Common myeloid progenitor, CD34-positive (primary cell): ENCODE results near the gene ALDH2.

Experiments
- CTCF ChIA-PET: fragments of 350-600 bp; sonication (Branson Sonifier 250); formaldehyde crosslinking; loops from one replicate; lab custom pipeline; 2021; ENCODE audit warnings: antibody characterized with exemption; lab: Charles Lee
- POLR2A ChIA-PET: fragments of 350-600 bp; sonication (Branson Sonifier 250); formaldehyde crosslinking; loops from one replicate; lab custom pipeline; 2021; ENCODE audit warnings: antibody characterized with exemption; lab: Charles Lee
- DNase-seq, 3 donors: peaks; one replicate each; pipeline versions ENCODE4 v3.0.0 to v3.0.0-alpha.2; 2013
- H3K27ac ChIP-seq, 2 experiments: 1 replicate in 1 of 2; 2 replicates in 1 of 2; pipeline ENCODE4 v1.7.0; 2013; ENCODE audit warnings: inconsistent platforms in 2 of 2, low read length in 2 of 2, mild to moderate bottlenecking in 2 of 2, low read depth in 1 of 2, moderate library complexity in 1 of 2; ENCODE audit not compliant: severe bottlenecking in 2 of 2, insufficient read depth in 1 of 2, poor library complexity in 1 of 2
- H3K27me3 ChIP-seq, 5 experiments: replicated peaks in 2 of 5; 1 replicate in 3 of 5; 2 replicates in 2 of 5; pipeline versions ENCODE4 v1.6.1 to v1.7.0; 2013; ENCODE audit warnings: low read length in 4 of 5, mild to moderate bottlenecking in 2 of 5, moderate library complexity in 2 of 5, inconsistent platforms in 1 of 5; ENCODE audit not compliant: insufficient read depth in 5 of 5, control insufficient read depth in 4 of 5
- H3K36me3 ChIP-seq, 4 experiments: 1 replicate in 2 of 4; 2 replicates in 2 of 4; pipeline versions ENCODE4 v1.6.1 to v1.7.0; 2013; ENCODE audit warnings: low read length in 3 of 4, control low read depth in 1 of 4, mild to moderate bottlenecking in 1 of 4; ENCODE audit not compliant: control insufficient read depth in 4 of 4, insufficient read depth in 4 of 4
- H3K4me1 ChIP-seq, 4 experiments: 1 replicate in 3 of 4; 2 replicates in 1 of 4; pipeline versions ENCODE4 v1.6.1 to v1.7.1; 2013; ENCODE audit warnings: low read length in 3 of 4, mild to moderate bottlenecking in 3 of 4, control low read depth in 1 of 4, inconsistent platforms in 1 of 4, moderate library complexity in 1 of 4; ENCODE audit not compliant: control insufficient read depth in 4 of 4, insufficient read depth in 4 of 4; ENCODE audit errors: control extremely low read depth in 1 of 4
- H3K4me3 ChIP-seq, 7 experiments: 1 replicate in 4 of 7; 2 replicates in 3 of 7; pipeline versions ENCODE4 v1.5.1 to v1.7.0; 2013; ENCODE audit warnings: mild to moderate bottlenecking in 7 of 7, low read length in 6 of 7, moderate library complexity in 6 of 7, inconsistent platforms in 2 of 7, low read depth in 2 of 7, control low read depth in 1 of 7; ENCODE audit not compliant: insufficient read depth in 4 of 7, control insufficient read depth in 1 of 7; ENCODE audit errors: extremely low read depth in 1 of 7
- H3K9me3 ChIP-seq, 5 experiments: 1 replicate in 4 of 5; 2 replicates in 1 of 5; pipeline versions ENCODE4 v1.6.1 to v1.7.1; 2013; ENCODE audit warnings: low read length in 4 of 5, mild to moderate bottlenecking in 2 of 5, inconsistent platforms in 1 of 5, low read depth in 1 of 5, moderate library complexity in 1 of 5; ENCODE audit not compliant: control insufficient read depth in 4 of 5, insufficient read depth in 2 of 5; ENCODE audit errors: control extremely low read depth in 1 of 5
- WGBS: methylation state at CpG from one replicate; pipeline ENCODE4 v1.1.5; 2013; ENCODE audit not compliant: insufficient coverage; 5-methylcytosine and 5-hydroxymethylcytosine counted together

The ALDH2 gene

DNA sequence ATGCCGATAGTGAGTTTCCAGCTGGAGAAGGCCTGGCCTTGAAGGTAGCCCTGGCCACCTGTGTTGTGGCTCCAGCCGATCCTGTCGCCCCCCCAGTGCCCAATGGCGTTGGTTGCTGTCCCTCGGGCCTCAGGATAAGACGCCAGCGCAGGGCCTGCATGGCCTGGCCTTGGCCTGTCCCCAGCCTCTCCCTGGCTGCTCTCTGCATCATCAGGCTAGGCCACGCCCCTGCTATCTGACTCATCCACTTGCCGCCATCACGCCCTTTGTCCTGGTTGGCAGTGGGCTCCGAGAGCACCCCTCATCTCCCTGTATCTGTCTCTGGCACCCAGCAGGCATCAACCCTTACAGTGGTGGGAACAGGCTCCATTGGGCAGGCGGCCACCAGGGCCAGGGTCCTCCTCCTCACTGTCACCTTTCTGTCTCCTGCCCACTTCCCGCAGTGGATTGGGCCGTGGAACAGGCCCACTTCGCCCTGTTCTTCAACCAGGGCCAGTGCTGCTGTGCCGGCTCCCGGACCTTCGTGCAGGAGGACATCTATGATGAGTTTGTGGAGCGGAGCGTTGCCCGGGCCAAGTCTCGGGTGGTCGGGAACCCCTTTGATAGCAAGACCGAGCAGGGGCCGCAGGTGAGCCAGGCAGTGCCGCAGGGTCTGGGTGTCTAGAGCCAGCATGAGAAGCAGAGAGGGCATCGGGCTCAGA is 25.6 kb downstream of the ALDH2 start:
- no peak for DNase-seq
- CTCF ChIA-PET: interaction anchor here (1.1 to 1.8 kb wide), 3 partner anchors 17 to 36 kb away, joined by 3 to 6 read pairs (median 6); no protein-coding TSS in a partner anchor
- no peaks in the 10 kb centered on the region for H3K9me3 ChIP-seq
- H3K4me1 ChIP-seq: no peaks in the 10 kb centered on the region
- H3K36me3 ChIP-seq: peaks cover 16 to 69% (median 33%) of the 10 kb centered on the region in 4 experiments
- POLR2A ChIA-PET: no interaction called here
- H3K4me3 ChIP-seq: no peak overlapping the region
- H3K27ac ChIP-seq: no peak overlapping the region
- over 99% methylated on average over 27 of the region's 27 CpGs for WGBS
- H3K27me3 ChIP-seq: no peaks in the 10 kb centered on the region

DNA sequence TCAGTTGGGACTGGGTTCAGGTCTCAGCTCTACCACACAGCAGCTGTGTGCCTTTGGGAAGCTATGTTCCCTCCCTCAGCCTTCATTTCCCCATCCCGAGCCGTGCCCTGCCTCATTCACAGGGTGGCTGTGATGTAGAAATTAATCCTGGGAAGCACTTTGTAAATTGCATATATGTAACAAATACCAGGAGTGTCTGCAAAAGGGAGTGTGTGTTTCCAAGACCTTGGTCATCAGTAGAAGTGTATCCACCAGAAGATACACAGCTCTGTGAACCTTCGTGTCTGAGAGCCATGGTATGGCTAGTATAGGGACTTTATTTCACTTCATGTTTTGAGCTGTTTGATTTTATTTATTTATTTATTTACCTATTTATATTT is 26.1 kb downstream of the ALDH2 start:
- ChIA-PET CTCF (interaction anchor here (1.1 to 1.7 kb wide), 2 partner anchors 17 to 36 kb away, joined by 3 to 6 read pairs; no protein-coding TSS in a partner anchor), POLR2A (no interaction called here)
- WGBS: no CpG with 5 or more reads among the region's 3 CpGs
- no peak overlapping the region for H3K27ac ChIP-seq
- no peak overlapping the region for H3K4me3 ChIP-seq
- no peaks in the 10 kb centered on the region for H3K9me3 ChIP-seq
- H3K36me3 ChIP-seq: peaks cover 19 to 68% (median 35%) of the 10 kb centered on the region in 4 experiments
- H3K27me3 ChIP-seq: no peaks in the 10 kb centered on the region
- no peaks in the 10 kb centered on the region for H3K4me1 ChIP-seq
- no peak for DNase-seq

DNA sequence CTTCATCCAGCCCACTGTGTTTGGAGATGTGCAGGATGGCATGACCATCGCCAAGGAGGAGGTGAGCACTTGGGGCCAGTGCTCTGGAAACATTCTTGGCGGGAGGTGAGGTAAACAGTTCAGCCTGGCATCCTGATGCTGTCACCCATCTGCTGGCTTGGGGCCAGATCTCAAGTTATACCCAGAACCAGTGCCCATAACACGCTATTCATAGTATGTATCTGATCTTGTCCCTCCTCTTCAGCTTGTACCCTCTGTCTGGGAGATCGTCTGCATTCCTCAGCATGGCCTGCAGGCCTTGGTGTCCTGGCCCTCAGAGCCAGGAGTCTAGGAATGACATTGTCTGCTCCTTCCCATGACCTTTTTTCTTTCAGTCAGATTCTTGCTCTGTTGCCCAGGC is 31.4 kb downstream of the ALDH2 start:
- H3K4me1 ChIP-seq: no peaks in the 10 kb centered on the region
- DNase-seq: no peak
- ChIA-PET POLR2A (no interaction called here), CTCF (interaction anchor here (0.9 kb wide), 1 partner anchor 9 kb away, joined by 3 read pairs; no protein-coding TSS in a partner anchor)
- H3K36me3 ChIP-seq: peaks cover 13 to 50% (median 28%) of the 10 kb centered on the region in 4 experiments
- H3K27ac ChIP-seq: no peak overlapping the region
- whole genome bisulfite sequencing: 100% methylated on average over 2 of the region's 4 CpGs
- H3K4me3 ChIP-seq: no peak overlapping the region
- no peaks in the 10 kb centered on the region for H3K9me3 ChIP-seq
- H3K27me3 ChIP-seq: no peaks in the 10 kb centered on the region

- no peak for DNase-seq
- Histone ChIP-seq H3K27me3 (no peaks in the 10 kb centered on the region), H3K4me1 (no peaks in the 10 kb centered on the region), H3K4me3 (no peak overlapping the region), H3K27ac (no peak overlapping the region), H3K36me3 (peaks cover 11 to 48% (median 32%) of the 10 kb centered on the region in 4 experiments), H3K9me3 (no peaks in the 10 kb centered on the region)
- ChIA-PET CTCF (interaction anchor here (1.1 to 4.0 kb wide), 3 partner anchors 13 to 29 kb away, joined by 3 to 17 read pairs (median 3); no protein-coding TSS in a partner anchor), POLR2A (no interaction called here)
- WGBS: 99% methylated on average over 8 of the region's 9 CpGs
Measured at GRCh38 chr12:111799758-111800157, 33.0 kb downstream of the ALDH2 start.

- Histone ChIP-seq H3K4me1 (no peaks in the 10 kb centered on the region), H3K4me3 (no peak overlapping the region), H3K9me3 (no peaks in the 10 kb centered on the region), H3K36me3 (peaks cover 9 to 53% (median 32%) of the 10 kb centered on the region in 4 experiments), H3K27ac (no peak overlapping the region), H3K27me3 (no peaks in the 10 kb centered on the region)
- 90% methylated on average over 3 of the region's 6 CpGs for WGBS
- POLR2A ChIA-PET: no interaction called here
- no peak for DNase-seq
- CTCF ChIA-PET: no interaction called here
Measured at GRCh38 chr12:111803038-111803626, 36.4 kb downstream of the ALDH2 start.

DNA sequence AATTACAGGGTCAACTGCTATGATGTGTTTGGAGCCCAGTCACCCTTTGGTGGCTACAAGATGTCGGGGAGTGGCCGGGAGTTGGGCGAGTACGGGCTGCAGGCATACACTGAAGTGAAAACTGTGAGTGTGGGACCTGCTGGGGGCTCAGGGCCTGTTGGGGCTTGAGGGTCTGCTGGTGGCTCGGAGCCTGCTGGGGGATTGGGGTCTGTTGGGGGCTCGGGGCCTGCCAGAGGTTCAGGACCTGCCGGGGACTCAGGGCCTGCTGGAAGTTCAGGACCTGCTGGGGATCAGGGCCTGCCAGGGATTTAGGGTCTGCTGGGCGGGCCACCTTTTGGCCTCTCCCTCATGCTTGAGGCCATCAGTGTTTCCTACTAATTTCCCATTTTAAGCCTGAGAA is 37.1 kb downstream of the ALDH2 start:
- DNase-seq: no peak
- Histone ChIP-seq H3K4me3 (no peak overlapping the region), H3K27ac (no peak overlapping the region), H3K36me3 (peaks cover 8 to 54% (median 30%) of the 10 kb centered on the region in 4 experiments), H3K9me3 (no peaks in the 10 kb centered on the region), H3K27me3 (no peaks in the 10 kb centered on the region), H3K4me1 (no peaks in the 10 kb centered on the region)
- 100% methylated on average over 3 of the region's 8 CpGs for WGBS
- ChIA-PET CTCF (interaction anchor here (1.2 kb wide), 1 partner anchor 46 kb away, joined by 3 read pairs; no protein-coding TSS in a partner anchor), POLR2A (no interaction called here)

DNA sequence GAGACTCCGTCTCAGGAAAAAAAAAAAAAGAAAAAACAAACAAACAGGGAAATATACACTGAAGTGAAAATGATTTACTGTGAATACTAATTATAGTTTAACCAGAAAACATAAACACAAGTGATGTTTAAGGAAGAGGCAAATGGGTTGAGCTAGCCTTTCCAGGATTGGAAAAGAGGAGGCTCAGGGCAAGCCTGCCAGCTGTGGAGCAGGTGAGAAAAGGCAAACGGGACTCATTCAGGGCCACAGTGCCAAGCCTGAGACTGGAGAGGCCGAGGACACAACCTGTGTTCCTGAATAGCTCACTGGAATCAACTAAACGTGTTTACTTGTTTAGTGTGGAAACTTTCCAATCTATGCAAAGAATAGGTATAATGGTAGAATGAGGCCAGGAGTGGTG is 39.6 kb downstream of the ALDH2 start:
- DNase-seq: no peak
- Histone ChIP-seq H3K4me3 (no peak overlapping the region), H3K27ac (no peak overlapping the region), H3K36me3 (peaks cover 11 to 54% (median 19%) of the 10 kb centered on the region in 4 experiments), H3K4me1 (no peaks in the 10 kb centered on the region), H3K27me3 (no peaks in the 10 kb centered on the region), H3K9me3 (no peaks in the 10 kb centered on the region)
- WGBS: no CpG with 5 or more reads among the region's 4 CpGs
- ChIA-PET CTCF (interaction anchor here (0.8 to 2.1 kb wide), 3 partner anchors 35 to 52 kb away, joined by 3 to 8 read pairs (median 3); no protein-coding TSS in a partner anchor), POLR2A (no interaction called here)
